ENCODE results near the gene ETS1. TPM values are rescaled to one million over a fixed set of nuclear protein-coding genes. Genes with fewer than 3 reads are reported as not detected.

The ETS1 gene
- total and polyA plus RNA-seq, 10 donors, result 58.1 to 455 (median 352) TPM

- whole genome bisulfite sequencing, 5 donors, result 27 to 54% (median 36%) methylated on average over 6 of the region's 6 CpGs
- intact Hi-C loops (cut with DNase I; ENCODE audit: low total_unique reads), result no loop called here
Observed at GRCh38 chr11:128507936-128508335, 79.4 kb downstream of the ETS1 start.

GRCh38 chr11:128506999-128507611 lies 80.3 kb downstream of the ETS1 start:
- WGBS, 5 donors, result 13 to 15% (median 14%) methylated on average over 12 of the region's 12 CpGs
- Histone ChIP-seq H3K27me3 (replicated peaks in 1 of 7) (no peaks in the 10 kb centered on the region), H3K36me3 (peaks cover 0 to 70% (median 13%) of the 10 kb centered on the region in 6 donors), H3K4me3 (peak overlapping the region; percentile 3 to 73 (median 22)), H3K27ac (peak overlapping the region; percentile 37 to 99 (median 84)), H3K9me3 (no peaks in the 10 kb centered on the region), H3K4me1 (peaks cover 95 to 100% (median 100%) of the 10 kb centered on the region in 6 donors)
- intact Hi-C loops (cut with DNase I; ENCODE audit: low total_unique reads), result no loop called here
- no peak for DNase-seq
- peak in 2 of 3 donors; percentile 55 to 67 for TF ChIP-seq POLR2AphosphoS5 (IDR thresholded peaks at IDR 0.05)
- TF ChIP-seq, protein P1, sequence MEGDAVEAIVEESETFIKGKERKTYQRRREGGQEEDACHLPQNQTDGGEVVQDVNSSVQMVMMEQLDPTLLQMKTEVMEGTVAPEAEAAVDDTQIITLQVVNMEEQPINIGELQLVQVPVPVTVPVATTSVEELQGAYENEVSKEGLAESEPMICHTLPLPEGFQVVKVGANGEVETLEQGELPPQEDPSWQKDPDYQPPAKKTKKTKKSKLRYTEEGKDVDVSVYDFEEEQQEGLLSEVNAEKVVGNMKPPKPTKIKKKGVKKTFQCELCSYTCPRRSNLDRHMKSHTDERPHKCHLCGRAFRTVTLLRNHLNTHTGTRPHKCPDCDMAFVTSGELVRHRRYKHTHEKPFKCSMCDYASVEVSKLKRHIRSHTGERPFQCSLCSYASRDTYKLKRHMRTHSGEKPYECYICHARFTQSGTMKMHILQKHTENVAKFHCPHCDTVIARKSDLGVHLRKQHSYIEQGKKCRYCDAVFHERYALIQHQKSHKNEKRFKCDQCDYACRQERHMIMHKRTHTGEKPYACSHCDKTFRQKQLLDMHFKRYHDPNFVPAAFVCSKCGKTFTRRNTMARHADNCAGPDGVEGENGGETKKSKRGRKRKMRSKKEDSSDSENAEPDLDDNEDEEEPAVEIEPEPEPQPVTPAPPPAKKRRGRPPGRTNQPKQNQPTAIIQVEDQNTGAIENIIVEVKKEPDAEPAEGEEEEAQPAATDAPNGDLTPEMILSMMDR (IDR thresholded peaks at IDR 0.05 in 8 of 11, conservative IDR thresholded peaks at IDR 0.05 in 3 of 11), result no peak
- TF ChIP-seq POLR2A (IDR thresholded peaks at IDR 0.05), result no peak

More at GRCh38 chr11:128507936-128508335, 79.4 kb downstream of the ETS1 start:
- Histone ChIP-seq H3K36me3 (peaks cover 0 to 70% (median 17%) of the 10 kb centered on the region in 6 donors), H3K27me3 (replicated peaks in 1 of 7) (no peaks in the 10 kb centered on the region), H3K4me1 (peaks cover 95 to 100% (median 100%) of the 10 kb centered on the region in 6 donors), H3K27ac (peak overlapping the region; percentile 37 to 99 (median 84)), H3K4me3 (peak overlapping the region in 6 of 8 donors; percentile 3 to 73 (median 26)), H3K9me3 (no peaks in the 10 kb centered on the region)
- TF ChIP-seq POLR2AphosphoS5 (IDR thresholded peaks at IDR 0.05) (no peak), POLR2A (IDR thresholded peaks at IDR 0.05) (no peak)
- TF ChIP-seq, protein P1 (IDR thresholded peaks at IDR 0.05 in 8 of 11, conservative IDR thresholded peaks at IDR 0.05 in 3 of 11), result no peak
- DNase-seq, result no peak

DNA sequence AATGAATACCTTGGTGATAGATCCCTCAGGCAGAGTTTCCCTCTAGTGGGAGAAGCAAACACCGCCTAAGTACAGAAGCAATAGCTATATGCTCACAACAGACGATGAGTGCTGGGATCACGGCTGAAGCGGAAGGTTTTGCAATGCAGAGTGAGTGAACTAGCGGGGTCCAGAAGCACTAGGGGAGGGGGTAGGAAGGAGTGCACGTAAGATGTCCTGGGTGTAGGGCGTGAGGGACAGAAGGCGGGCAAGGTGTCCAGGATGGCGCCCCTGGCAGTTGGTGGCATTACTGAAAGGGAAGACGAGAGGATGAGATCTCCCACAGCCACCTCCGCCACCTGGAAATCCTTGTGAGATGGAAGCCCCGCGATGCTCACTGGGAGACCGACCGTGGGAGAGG lies 81.0 kb downstream of the ETS1 start:
- whole genome bisulfite sequencing, 5 donors, result 69 to 76% (median 73%) methylated on average over 15 of the region's 15 CpGs
- Histone ChIP-seq H3K27ac (peak overlapping the region; percentile 37 to 99 (median 84)), H3K4me1 (peaks cover 94 to 100% (median 100%) of the 10 kb centered on the region in 6 donors), H3K9me3 (no peaks in the 10 kb centered on the region), H3K4me3 (peak overlapping the region in 5 of 8 donors; percentile 6 to 73 (median 27)), H3K36me3 (peaks cover 0 to 71% (median 14%) of the 10 kb centered on the region in 6 donors), H3K27me3 (replicated peaks in 1 of 7) (no peaks in the 10 kb centered on the region)
- no peak for DNase-seq
- peak; percentile 54 to 60 (median 58) for TF ChIP-seq POLR2AphosphoS5 (IDR thresholded peaks at IDR 0.05)
- TF ChIP-seq, protein P1 (IDR thresholded peaks at IDR 0.05 in 8 of 11, conservative IDR thresholded peaks at IDR 0.05 in 3 of 11), result no peak
- TF ChIP-seq POLR2A (IDR thresholded peaks at IDR 0.05), result no peak
- intact Hi-C loops (cut with DNase I; ENCODE audit: low total_unique reads), result no loop called here

DNA sequence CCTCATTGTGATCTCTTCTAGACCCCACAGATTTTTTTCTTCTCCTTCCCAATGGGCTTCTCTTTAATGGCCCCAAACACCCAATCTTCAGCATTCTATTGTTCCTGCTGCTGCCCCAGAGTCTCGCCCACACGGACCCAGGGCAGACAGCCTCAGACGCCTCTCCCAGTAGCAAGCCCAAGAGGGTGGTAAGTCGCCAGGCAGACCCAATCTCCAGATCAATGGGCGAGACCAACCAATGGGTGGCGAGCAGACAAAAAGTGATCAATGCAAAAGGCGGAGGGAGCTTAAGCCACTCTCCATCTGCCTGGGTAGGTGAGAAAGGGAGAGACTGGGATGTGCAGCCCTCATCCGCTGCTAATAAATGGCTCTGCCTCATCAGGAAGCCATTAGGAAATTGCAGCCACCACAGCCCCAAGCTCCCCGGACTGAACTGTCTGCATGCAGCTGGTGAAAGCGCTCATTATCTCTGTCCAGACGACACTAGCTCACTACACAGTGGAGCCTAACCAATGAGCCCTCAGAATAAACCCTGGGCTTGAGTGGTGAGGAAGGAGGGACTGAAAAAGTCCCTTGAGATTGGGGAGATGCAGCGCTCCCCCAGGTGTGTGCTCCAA lies 81.8 kb downstream of the ETS1 start:
- no peaks in the 10 kb centered on the region for H3K9me3 ChIP-seq
- 65 to 71% (median 69%) methylated on average over 12 of the region's 12 CpGs for WGBS, 5 donors
- peak overlapping the region in 7 of 8 donors; percentile 54 to 99 (median 95) for H3K27ac ChIP-seq
- intact Hi-C loops (cut with DNase I; ENCODE audit: low total_unique reads), result no loop called here
- no peaks in the 10 kb centered on the region for H3K27me3 ChIP-seq (replicated peaks in 1 of 7)
- H3K4me3 ChIP-seq, result peak overlapping the region in 2 of 8 donors; percentile 32 to 73
- no peak for TF ChIP-seq POLR2A (IDR thresholded peaks at IDR 0.05)
- TF ChIP-seq, protein P1 (IDR thresholded peaks at IDR 0.05 in 8 of 11, conservative IDR thresholded peaks at IDR 0.05 in 3 of 11), result no peak
- TF ChIP-seq POLR2AphosphoS5 (IDR thresholded peaks at IDR 0.05), result peak; percentile 54 to 62 (median 59)
- DNase-seq, result no peak
- H3K36me3 ChIP-seq, result peaks cover 0 to 72% (median 14%) of the 10 kb centered on the region in 6 donors
- H3K4me1 ChIP-seq, result peaks cover 94 to 100% (median 100%) of the 10 kb centered on the region in 6 donors
